Endothelial cell of umbilical vein (primary cell): ENCODE measurements around the gene VAC14. TPM values are rescaled to one million over a fixed set of nuclear protein-coding genes. Genes with fewer than 3 reads are reported as not detected.

ENCODE experiments used
- BruUV-seq: library from RNA; stranded (reverse); fragments of 400-500 nt; replicated peaks from 2 replicates; lab custom pipeline; 2021; lab: Mats Ljungman, UMichigan
- CTCF ChIA-PET: fragments of 300-600, 350-600 bp; sonication (Branson Sonifier 250); formaldehyde crosslinking; loops from one replicate; lab custom pipeline; 2021; ENCODE audit warnings: antibody characterized with exemption, inconsistent platforms; lab: Charles Lee
- POLR2A ChIA-PET: fragments of 300-600, 350-600 bp; sonication (Branson Sonifier 250); formaldehyde crosslinking; loops from one replicate; lab custom pipeline; 2021; ENCODE audit warnings: antibody characterized with exemption, inconsistent platforms; lab: Charles Lee
- DNase-seq: peaks from one replicate; pipeline ENCODE4 v3.0.0-alpha.2; 2011; ENCODE audit warnings: low read depth, low spot score
- FAIRE-seq: peaks from 2 replicates; lab custom pipeline; 2011; peaks lifted over from hg19 to GRCh38; lab: Jason Lieb, UNC
- H2AFZ ChIP-seq: 2 replicates; pipeline ENCODE4 v1.6.0; 2012; ENCODE audit warnings: low read depth, low read length, control low read depth, inconsistent platforms
- H3K27ac ChIP-seq: 2 replicates; pipeline ENCODE4 v1.5.1; 2011; ENCODE audit warnings: low read depth, mild to moderate bottlenecking, control low read depth, low read length, moderate library complexity; ENCODE audit not compliant: insufficient read depth
- H3K27me3 ChIP-seq, 2 experiments: 2 replicates each; pipeline versions ENCODE4 v1.6.0 to v1.6.1; 2011; ENCODE audit warnings: low read length in 2 of 2, mixed read lengths in 1 of 2; ENCODE audit not compliant: control insufficient read depth in 2 of 2, insufficient read depth in 2 of 2
- H3K36me3 ChIP-seq, 2 experiments: 2 replicates in 1 of 2; 3 replicates in 1 of 2; pipeline ENCODE4 v1.5.1; 2011; ENCODE audit warnings: low read length in 2 of 2, mild to moderate bottlenecking in 1 of 2, moderate library complexity in 1 of 2; ENCODE audit not compliant: control insufficient read depth in 2 of 2, insufficient read depth in 2 of 2; ENCODE audit errors: extremely low read depth in 1 of 2
- H3K4me1 ChIP-seq: 3 replicates; pipeline ENCODE4 v1.5.1; 2011; ENCODE audit warnings: mild to moderate bottlenecking, low read length; ENCODE audit not compliant: control insufficient read depth, insufficient read depth; ENCODE audit errors: extremely low read depth
- H3K4me2 ChIP-seq: 2 replicates; pipeline ENCODE4 v1.6.1; 2011; ENCODE audit warnings: low read length, control low read depth, mixed read lengths; ENCODE audit not compliant: insufficient read depth
- H3K4me3 ChIP-seq, 3 experiments: fragments of 200-600 bp in 1 of 3; sonication (generic), shearing (Covaris generic) in 1 of 3; replicated peaks in 1 of 3; 2 replicates each; pipeline ENCODE4 v1.5.1; 2011 to 2016; ENCODE audit warnings: control low read depth in 3 of 3, low read length in 3 of 3, mild to moderate bottlenecking in 2 of 3, inconsistent platforms in 1 of 3, low read depth in 1 of 3, moderate library complexity in 1 of 3; ENCODE audit not compliant: insufficient read depth in 1 of 3
- H3K79me2 ChIP-seq: 2 replicates; pipeline ENCODE4 v1.6.0; 2012; ENCODE audit warnings: low read length, inconsistent platforms; ENCODE audit not compliant: control insufficient read depth, insufficient read depth
- H3K9ac ChIP-seq: replicated peaks from 2 replicates; pipeline ENCODE3; 2011; ENCODE audit warnings: low read length, control low read depth; ENCODE audit not compliant: insufficient read depth; ENCODE audit errors: extremely low read depth
- H3K9me1 ChIP-seq: replicated peaks from 3 replicates; pipeline ENCODE4 v1.6.0; 2011; ENCODE audit warnings: mild to moderate bottlenecking, low read length; ENCODE audit not compliant: control insufficient read depth, insufficient read depth; ENCODE audit errors: extremely low read depth
- H3K9me3 ChIP-seq: replicated peaks from 2 replicates; pipeline ENCODE4 v1.5.1; 2012; ENCODE audit warnings: low read length, inconsistent platforms; ENCODE audit not compliant: control insufficient read depth, insufficient read depth
- H4K20me1 ChIP-seq: replicated peaks from 2 replicates; pipeline ENCODE3; 2011; ENCODE audit warnings: mild to moderate bottlenecking, low read length; ENCODE audit not compliant: control insufficient read depth, insufficient read depth; ENCODE audit errors: extremely low read depth
- CTCF ChIP-seq, 2 donors: IDR thresholded peaks; 1 replicate in 1 of 2; 2 replicates in 1 of 2; pipeline ENCODE4 v1.5.1; 2011; ENCODE audit warnings: low read length in 2 of 2, mild to moderate bottlenecking in 2 of 2, moderate library complexity in 2 of 2, control low read depth in 1 of 2, inconsistent platforms in 1 of 2, low read depth in 1 of 2; ENCODE audit not compliant: insufficient read depth in 1 of 2; ENCODE audit errors: extremely low read depth in 1 of 2
- EZH2 ChIP-seq: IDR thresholded peaks from 2 replicates; pipeline ENCODE4 v1.6.1; 2012; ENCODE audit warnings: borderline replicate concordance, low read depth, mild to moderate bottlenecking, moderate library complexity, low read length, inconsistent platforms; ENCODE audit not compliant: severe bottlenecking
- FOS ChIP-seq: IDR thresholded peaks from 2 replicates; pipeline ENCODE4 v1.6.1; 2011; ENCODE audit warnings: mild to moderate bottlenecking, low read length, moderate library complexity, borderline replicate concordance; ENCODE audit not compliant: insufficient read depth
- GATA2 ChIP-seq: IDR thresholded peaks from 2 replicates; pipeline ENCODE4 v1.7.0; 2011; ENCODE audit warnings: low read depth, mild to moderate bottlenecking, moderate library complexity, mixed read lengths, low read length; ENCODE audit not compliant: insufficient read length, insufficient read depth
- JUN ChIP-seq: IDR thresholded peaks from 2 replicates; pipeline ENCODE4 v1.6.1; 2011; ENCODE audit warnings: borderline replicate concordance, low read depth; ENCODE audit not compliant: insufficient read length, insufficient read depth
- MYC ChIP-seq: IDR thresholded peaks from one replicate; pipeline ENCODE4 v1.6.1; 2011; ENCODE audit warnings: mild to moderate bottlenecking, low read depth, low read length
- POLR2A ChIP-seq: IDR thresholded peaks from 2 replicates; pipeline ENCODE4 v1.6.1; 2012; ENCODE audit warnings: low read depth, mild to moderate bottlenecking, control low read depth, low read length
- POLR2AphosphoS5 ChIP-seq: IDR thresholded peaks from 2 replicates; pipeline ENCODE4 v1.6.1; 2012; ENCODE audit warnings: low read depth, mild to moderate bottlenecking, control low read depth, low read length, moderate library complexity; ENCODE audit not compliant: insufficient read depth
- dilution Hi-C: fragments of 300-500 bp; cut with MboI; formaldehyde crosslinking; loops from one replicate; pipeline ENCODE4 v1.15.0; 2019; ENCODE audit warnings: low sequenced_read_pairs; ENCODE audit not compliant: extremely low pct_ligation_motif_present
- intact Hi-C: fragments of 100-400 bp; cut with micrococcal nuclease; formaldehyde crosslinking; loops from one replicate; pipeline ENCODE4 v1.10.0; 2022
- polyA plus RNA-seq, 4 experiments: library from polyadenylated mRNA; depleted of rRNA in 3 of 4; stranded (reverse) in 3 of 4; unstranded in 1 of 4; fragments of >200 nt; gene quantifications; 2 replicates each; pipeline versions ENCODE4 v1.2.1 to v1.2.3, GENCODE V29; 2011 to 2012; ENCODE audit warnings: missing spikeins in 1 of 4
- total RNA-seq: library from RNA; stranded (reverse); gene quantifications from 2 replicates; pipeline ENCODE4 v1.2.3, GENCODE V29; 2021
- TF ChIP-seq, protein P1 (sequence below): IDR thresholded peaks from 2 replicates; pipeline ENCODE4 v1.6.1; 2011; ENCODE audit not compliant: insufficient read depth, insufficient read length

VAC14 gene
- total and polyA plus RNA-seq, 2 donors (not counting 3 experiments of a cell fraction or from before 2014, with no cell fraction given): 37.6 to 57.9 TPM

DNA sequence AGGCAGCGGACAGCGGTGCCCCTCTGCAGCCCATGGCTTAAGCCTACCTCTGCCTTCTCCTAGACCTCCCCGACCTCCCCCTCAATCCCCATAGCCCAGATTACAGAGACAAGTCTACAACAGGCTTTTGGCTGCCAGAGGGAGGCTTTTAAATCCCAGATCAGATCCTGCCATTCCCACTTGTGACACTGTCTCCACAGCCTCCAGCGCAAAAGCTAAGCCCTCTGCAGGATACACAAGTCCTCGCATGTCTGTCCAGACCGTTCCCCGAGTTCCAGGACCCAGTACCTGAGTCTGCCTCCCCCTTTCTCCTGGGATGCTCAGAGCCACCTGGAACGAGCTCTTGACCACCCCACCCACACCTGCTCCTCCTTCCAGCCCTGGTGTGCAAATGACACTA is 31.2 kb downstream of the VAC14 start:
- ChIA-PET POLR2A (interaction anchor here (0.5 kb wide), 1 partner anchor 85 kb away, joined by 3 read pairs; no protein-coding TSS in a partner anchor), CTCF (interaction anchor here (1.0 to 5.8 kb wide), 10 partner anchors 14 to 400 kb away, joined by 3 to 144 read pairs (median 10); partner anchors contain the start of gene MTSS2)
- dilution Hi-C loops (no loop called here), intact Hi-C loops (loop anchor here (5.0 to 10.0 kb wide), 2 partner anchors 195 to 588 kb away; partner anchors contain the start of gene CALB2)
- BruUV-seq: no TSS peak
- Histone ChIP-seq H3K9me3 (no peaks in the 10 kb centered on the region), H3K4me1 (no peaks in the 10 kb centered on the region), H3K27ac (no peak overlapping the region), H4K20me1 (no peaks in the 10 kb centered on the region), H3K9ac (no peak overlapping the region), H3K27me3 (no peaks in the 10 kb centered on the region), H3K4me2 (no peak overlapping the region), H3K79me2 (no peaks in the 10 kb centered on the region), H3K9me1 (no peaks in the 10 kb centered on the region), H3K4me3 (no peak overlapping the region), H3K36me3 (peaks cover 4 to 10% of the 10 kb centered on the region in 2 experiments), H2AFZ (no peak overlapping the region)
- DNase-seq (no peak), FAIRE-seq (no peak)
- no peak for TF ChIP-seq EZH2
- TF ChIP-seq MYC: no peak
- TF ChIP-seq CTCF (IDR thresholded peaks at IDR 0.05; ENCODE audit: extremely low read depth in 1 of 2, insufficient read depth in 1 of 2, low read depth in 1 of 2, low read length in 2 of 2): no peak
- no peak for TF ChIP-seq FOS
- no peak for TF ChIP-seq POLR2A
- no peak for TF ChIP-seq JUN
- TF ChIP-seq GATA2: no peak
- TF ChIP-seq POLR2AphosphoS5: no peak
- TF ChIP-seq, protein P1, sequence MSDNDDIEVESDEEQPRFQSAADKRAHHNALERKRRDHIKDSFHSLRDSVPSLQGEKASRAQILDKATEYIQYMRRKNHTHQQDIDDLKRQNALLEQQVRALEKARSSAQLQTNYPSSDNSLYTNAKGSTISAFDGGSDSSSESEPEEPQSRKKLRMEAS: no peak
